T-helper 9 cell (primary cell): ENCODE data around the gene ANHX.
"Not testable (repeated sequence)": the region's sequence is repeated elsewhere in the genome, so short reads cannot be mapped to it uniquely, and the experiment has no call there.

Source experiments
- DNase-seq: peaks from one replicate; pipeline ENCODE4 v3.0.0-alpha.2; 2020
- total RNA-seq, 2 donors: gene quantifications; one replicate each; lab custom pipeline; 2026; lab: John Stamatoyannopoulos, UW

Gene ANHX
- 0 reads per million in 2 donors for total RNA-seq

GRCh38 chr12:133235401-133236112 is at the start of gene ANHX:
Gene ANHX, minus strand, starts transcription at chr12:133235877. Its CDS starts 1,521 bp downstream, at chr12:133234356.
- no peak for DNase-seq

- DNase-seq: not testable (repeated sequence)
Observed at GRCh38 chr12:133264668-133265067, 29.0 kb upstream of the ANHX start.

- no peak for DNase-seq
Observed at GRCh38 chr12:133264173-133264572, 28.5 kb upstream of the ANHX start.

- DNase-seq: no peak
Observed at GRCh38 chr12:133256321-133256720, 20.6 kb upstream of the ANHX start.

- DNase-seq: not testable (repeated sequence)
Observed at GRCh38 chr12:133255833-133256232, 20.2 kb upstream of the ANHX start.

- no peak for DNase-seq
Observed at GRCh38 chr12:133251732-133252131, 16.1 kb upstream of the ANHX start.

- DNase-seq: no peak
Observed at GRCh38 chr12:133236556-133236955, 879 bp upstream of the ANHX start.

GRCh38 chr12:133236144-133236543 is 467 bp upstream of the ANHX start:
- no peak for DNase-seq

- no peak for DNase-seq
Observed at GRCh38 chr12:133234971-133235370, 706 bp downstream of the ANHX start.

- no peak for DNase-seq
Observed at GRCh38 chr12:133233993-133234564, 1.6 kb downstream of the ANHX start.

GRCh38 chr12:133233006-133233405 is 2.7 kb downstream of the ANHX start:
- no peak for DNase-seq

- DNase-seq: no peak
Observed at GRCh38 chr12:133231001-133231400, 4.7 kb downstream of the ANHX start.

- no peak for DNase-seq
Observed at GRCh38 chr12:133227281-133227852, 8.3 kb downstream of the ANHX start.

GRCh38 chr12:133226690-133227089 is 9.0 kb downstream of the ANHX start:
- DNase-seq: no peak

- no peak for DNase-seq
Observed at GRCh38 chr12:133225527-133225926, 10.2 kb downstream of the ANHX start.

GRCh38 chr12:133222211-133222610 is 13.5 kb downstream of the ANHX start:
- DNase-seq: no peak

- no peak for DNase-seq
Observed at GRCh38 chr12:133221241-133221640, 14.4 kb downstream of the ANHX start.

GRCh38 chr12:133220521-133220920 is 15.2 kb downstream of the ANHX start:
- DNase-seq: no peak

GRCh38 chr12:133217219-133217618 is 18.5 kb downstream of the ANHX start:
- DNase-seq: no peak

- DNase-seq: no peak
Observed at GRCh38 chr12:133215724-133216123, 20.0 kb downstream of the ANHX start.

GRCh38 chr12:133206390-133206789 is 29.3 kb downstream of the ANHX start:
- no peak for DNase-seq

GRCh38 chr12:133204264-133204603 is 31.4 kb downstream of the ANHX start:
- DNase-seq: no peak

GRCh38 chr12:133203344-133204263 is 32.1 kb downstream of the ANHX start:
- DNase-seq: no peak
